Esophagus (tissue), 2 donors: ENCODE measurements around the gene AGAP1. TPM values are rescaled to one million over a fixed set of nuclear protein-coding genes. Genes with fewer than 3 reads are reported as not detected.

Experiments
- H3K27ac ChIP-seq, 2 donors: one replicate each; pipeline ENCODE4 v1.5.1; 2013; ENCODE audit warnings: low read depth in 2 of 2, mild to moderate bottlenecking in 2 of 2, inconsistent platforms in 1 of 2, low read length in 1 of 2, moderate library complexity in 1 of 2
- H3K27me3 ChIP-seq, 2 donors: one replicate each; pipeline ENCODE4 v1.6.1; 2013; ENCODE audit warnings: low read length in 2 of 2, control low read depth in 1 of 2, mild to moderate bottlenecking in 1 of 2; ENCODE audit not compliant: insufficient read depth in 2 of 2, control insufficient read depth in 1 of 2
- H3K36me3 ChIP-seq, 2 donors: one replicate each; pipeline ENCODE4 v1.6.1; 2013; ENCODE audit warnings: low read length in 1 of 2; ENCODE audit not compliant: control insufficient read depth in 2 of 2, insufficient read depth in 2 of 2
- H3K4me1 ChIP-seq, 2 donors: one replicate each; pipeline ENCODE4 v1.6.1; 2013; ENCODE audit warnings: low read length in 1 of 2; ENCODE audit not compliant: control insufficient read depth in 2 of 2, insufficient read depth in 2 of 2
- H3K4me3 ChIP-seq, 2 donors: one replicate each; pipeline ENCODE4 v1.5.1; 2013; ENCODE audit warnings: low read length in 2 of 2, mild to moderate bottlenecking in 2 of 2, low read depth in 1 of 2, moderate library complexity in 1 of 2
- H3K9me3 ChIP-seq, 2 donors: one replicate each; pipeline ENCODE4 v1.6.1; 2013; ENCODE audit warnings: mild to moderate bottlenecking in 2 of 2, low read depth in 1 of 2, low read length in 1 of 2, moderate library complexity in 1 of 2; ENCODE audit not compliant: control insufficient read depth in 2 of 2, insufficient read depth in 1 of 2
- WGBS, 2 donors: extraction: QIAGEN DNeasy Blood & Tissue Kit; methylation state at CpG; one replicate each; pipeline ENCODE4 v1.1.7; 2013; 5-methylcytosine and 5-hydroxymethylcytosine counted together
- polyA plus RNA-seq, 2 donors: library from polyadenylated mRNA; stranded (reverse); fragments of 200-250 nt; gene quantifications; one replicate each; pipeline ENCODE4 v1.2.3, GENCODE V29; 2013
- donor health status: healthy with polysubstance abuse.
- donor health status: Bipolar disorder and iron deficiency.

AGAP1 gene
- polyA plus RNA-seq, 2 donors, result 4.9 TPM

DNA sequence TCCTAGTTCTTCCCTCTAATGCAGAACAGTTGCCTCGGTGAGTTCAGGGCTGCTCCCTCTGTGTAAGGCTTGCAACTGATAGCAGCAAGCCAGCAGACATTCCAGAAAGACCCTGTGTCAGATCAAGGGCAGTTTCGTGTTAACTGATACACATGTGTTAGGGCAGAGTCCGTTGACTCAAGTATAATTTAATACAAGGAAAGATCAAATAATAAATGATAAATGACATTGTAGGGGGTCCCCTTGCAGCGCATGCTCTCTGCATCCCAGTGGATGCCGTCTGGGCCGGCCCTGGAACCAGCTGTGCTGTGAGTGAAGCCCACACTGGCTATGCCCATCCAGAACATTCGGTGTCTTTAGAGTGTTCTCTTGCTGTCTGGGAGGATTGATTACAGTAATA, 180.3 kb downstream of the AGAP1 start:
- no peak overlapping the region for H3K27ac ChIP-seq
- H3K9me3 ChIP-seq, result peaks cover 0 to 1% of the 10 kb centered on the region in 2 donors
- H3K27me3 ChIP-seq, result peaks cover 0 to 3% of the 10 kb centered on the region in 2 donors
- H3K4me3 ChIP-seq, result no peak overlapping the region
- H3K4me1 ChIP-seq, result peaks cover 0 to 15% of the 10 kb centered on the region in 2 donors
- H3K36me3 ChIP-seq, result no peaks in the 10 kb centered on the region
- 60 to 66% methylated on average over 7 of the region's 7 CpGs for WGBS, 2 donors

DNA sequence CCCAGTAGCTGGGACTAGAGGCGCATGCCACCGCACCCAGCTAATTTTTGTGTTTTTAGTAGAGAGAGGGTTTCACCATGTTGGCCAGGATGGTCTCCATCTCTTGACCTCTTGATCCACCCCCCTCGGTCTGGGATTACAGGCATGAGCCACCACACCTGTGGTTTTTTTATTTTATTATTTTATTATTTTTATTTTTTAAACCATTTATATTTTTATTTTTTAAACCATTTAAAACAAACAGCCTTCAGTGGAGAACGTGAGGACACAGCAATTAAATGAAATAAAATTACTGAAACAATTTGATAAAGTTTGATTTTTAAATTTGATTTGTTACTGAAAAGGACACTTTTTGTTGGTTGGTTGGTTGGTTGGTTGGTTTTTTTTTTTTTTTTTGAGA, 181.0 kb downstream of the AGAP1 start:
- Histone ChIP-seq H3K4me1 (peaks cover 0 to 15% of the 10 kb centered on the region in 2 donors), H3K4me3 (no peak overlapping the region), H3K27me3 (peaks cover 0 to 3% of the 10 kb centered on the region in 2 donors), H3K9me3 (no peaks in the 10 kb centered on the region), H3K27ac (no peak overlapping the region), H3K36me3 (no peaks in the 10 kb centered on the region)
- WGBS, 2 donors, result 92 to 94% methylated on average over 4 of the region's 4 CpGs

DNA sequence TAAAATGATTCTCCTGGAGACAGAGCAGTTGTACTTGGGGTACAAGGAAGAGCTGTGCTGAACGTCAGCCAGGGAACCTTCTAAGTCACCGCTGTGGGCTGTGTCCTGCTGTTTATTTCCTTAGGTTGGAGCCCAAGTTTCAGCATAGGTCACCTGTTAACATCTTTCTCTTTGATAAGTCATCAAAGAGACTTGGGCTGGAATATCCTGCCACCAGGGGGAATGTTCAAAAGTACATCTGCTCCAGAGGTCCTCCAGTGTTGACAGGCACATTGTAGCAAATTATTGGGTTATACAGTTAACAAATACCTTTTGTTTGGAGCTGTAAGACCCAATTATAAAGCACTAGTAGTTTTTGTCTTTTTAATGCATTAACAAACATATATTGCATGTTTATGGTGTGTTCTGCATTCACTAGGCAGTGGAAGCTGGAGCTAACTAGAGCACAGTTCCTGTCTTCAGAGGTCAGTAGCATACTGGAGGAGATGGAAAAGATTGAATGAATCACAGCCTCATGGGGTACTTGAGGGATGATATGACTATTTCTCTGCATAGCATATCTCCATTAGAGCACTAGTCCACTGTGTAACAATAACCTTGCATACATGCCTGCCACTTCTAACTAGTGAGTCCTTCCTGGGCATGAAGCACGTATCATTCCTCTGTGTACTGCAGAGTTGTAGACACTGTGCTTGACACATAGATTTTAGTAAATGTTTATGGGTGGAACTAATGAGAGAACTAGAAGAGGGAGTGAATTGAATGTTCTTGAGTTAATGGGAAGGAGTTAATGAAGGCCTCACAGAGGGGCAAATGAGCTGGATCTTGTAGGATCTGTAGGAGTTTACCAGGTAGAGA, 182.1 kb downstream of the AGAP1 start:
- Histone ChIP-seq H3K36me3 (no peaks in the 10 kb centered on the region), H3K4me1 (peaks cover 0 to 5% of the 10 kb centered on the region in 2 donors), H3K27me3 (no peaks in the 10 kb centered on the region), H3K27ac (no peak overlapping the region), H3K9me3 (no peaks in the 10 kb centered on the region), H3K4me3 (no peak overlapping the region)
- 81 to 88% methylated on average over 3 of the region's 3 CpGs for WGBS, 2 donors

DNA sequence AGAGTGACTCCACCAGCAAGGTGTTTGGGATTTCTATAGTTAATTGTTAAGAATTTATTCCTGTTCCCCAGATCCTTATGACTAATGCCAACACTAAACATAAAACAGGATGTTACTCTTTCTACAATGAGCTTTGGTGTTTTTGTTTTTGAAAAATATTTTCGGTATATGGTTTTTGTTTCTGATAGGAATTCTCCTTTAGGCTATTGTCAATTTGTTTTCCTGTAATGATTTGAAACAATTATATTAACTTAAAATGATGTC, 182.6 kb downstream of the AGAP1 start:
- H3K4me1 ChIP-seq, result peaks cover 0 to 2% of the 10 kb centered on the region in 2 donors
- H3K4me3 ChIP-seq, result no peak overlapping the region
- H3K36me3 ChIP-seq, result no peaks in the 10 kb centered on the region
- H3K27ac ChIP-seq, result no peak overlapping the region
- H3K9me3 ChIP-seq, result no peaks in the 10 kb centered on the region
- WGBS, 2 donors, result 75 to 80% methylated on average over 1 of the region's 1 CpG
- H3K27me3 ChIP-seq, result no peaks in the 10 kb centered on the region

DNA sequence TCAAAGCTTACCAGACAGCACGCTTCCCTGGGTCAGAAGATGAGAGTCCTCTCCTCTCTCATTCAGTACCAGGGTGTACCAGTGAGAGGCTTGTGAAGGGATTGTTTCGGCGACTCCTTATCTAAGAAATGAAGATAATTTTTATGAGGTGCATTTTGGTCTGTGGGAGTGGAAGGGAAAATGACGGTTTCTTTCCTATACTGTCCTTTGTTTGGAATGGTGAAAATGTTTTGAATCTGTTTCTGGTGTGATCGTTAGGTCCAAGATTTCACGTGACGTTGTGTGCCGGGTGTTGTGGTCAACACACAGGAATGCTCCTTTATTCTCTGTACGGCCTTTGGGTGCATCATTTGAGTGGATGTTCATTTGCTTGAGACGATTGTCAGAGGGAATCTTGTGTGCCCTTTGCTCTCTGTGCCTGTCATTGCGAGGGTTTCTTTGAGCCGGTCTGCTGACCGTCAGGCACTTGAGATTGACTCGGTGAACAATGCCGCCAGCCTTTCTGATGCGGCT, 183.5 kb downstream of the AGAP1 start:
- WGBS, 2 donors, result 83 to 93% methylated on average over 16 of the region's 16 CpGs
- Histone ChIP-seq H3K27me3 (no peaks in the 10 kb centered on the region), H3K4me1 (peaks cover 0 to 2% of the 10 kb centered on the region in 2 donors), H3K4me3 (no peak overlapping the region), H3K36me3 (no peaks in the 10 kb centered on the region), H3K9me3 (no peaks in the 10 kb centered on the region), H3K27ac (no peak overlapping the region)

DNA sequence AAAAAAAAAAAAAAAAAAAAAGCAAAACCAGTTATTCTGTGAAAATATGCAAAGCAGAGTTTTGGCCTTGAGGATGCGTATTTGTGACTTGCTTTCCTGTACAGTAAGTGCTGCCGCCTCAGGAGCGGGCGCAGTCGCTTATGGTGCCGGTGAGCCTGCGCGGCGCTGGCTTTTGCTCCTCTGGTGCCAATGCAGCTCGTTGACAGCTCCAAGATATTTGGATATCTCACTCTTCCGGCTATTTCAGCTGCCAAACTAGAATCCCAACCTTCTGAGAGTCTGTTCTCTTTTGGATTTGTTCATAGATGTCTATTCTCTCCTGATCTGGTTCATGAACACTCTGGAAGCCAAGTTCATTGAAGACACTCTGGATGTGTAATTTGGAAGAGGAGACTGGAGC, 184.1 kb downstream of the AGAP1 start:
- H3K27me3 ChIP-seq, result no peaks in the 10 kb centered on the region
- no peaks in the 10 kb centered on the region for H3K9me3 ChIP-seq
- 95% methylated on average over 11 of the region's 11 CpGs for WGBS, 2 donors

DNA sequence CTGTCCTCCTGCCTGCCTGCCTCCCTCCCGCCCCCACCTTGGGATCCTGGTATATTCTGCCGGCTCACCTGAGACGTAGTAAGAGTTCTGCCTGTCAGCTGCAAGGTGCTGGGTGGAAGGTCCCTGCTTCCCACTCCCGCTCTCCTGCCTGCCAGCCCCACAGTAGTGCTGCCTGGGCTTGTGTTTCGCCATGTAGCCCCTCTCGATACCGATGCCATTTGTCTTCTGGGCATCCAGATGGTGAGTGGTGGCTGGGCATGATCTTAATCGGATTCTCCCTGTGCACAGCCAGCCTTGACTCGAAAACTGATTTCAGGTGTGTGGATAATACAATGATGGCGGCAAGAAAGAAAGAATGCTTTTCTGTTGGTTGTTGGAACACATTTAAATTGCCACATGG, 184.9 kb downstream of the AGAP1 start:
- H3K27ac ChIP-seq, result no peak overlapping the region
- H3K4me1 ChIP-seq, result peaks cover 0 to 2% of the 10 kb centered on the region in 2 donors
- no peaks in the 10 kb centered on the region for H3K27me3 ChIP-seq
- H3K36me3 ChIP-seq, result no peaks in the 10 kb centered on the region
- no peaks in the 10 kb centered on the region for H3K9me3 ChIP-seq
- no peak overlapping the region for H3K4me3 ChIP-seq
- WGBS, 2 donors, result 88 to 93% methylated on average over 10 of the region's 10 CpGs

More for the DNA sequence above, 184.1 kb downstream of the AGAP1 start:
- no peaks in the 10 kb centered on the region for H3K36me3 ChIP-seq
- peaks cover 0 to 2% of the 10 kb centered on the region in 2 donors for H3K4me1 ChIP-seq
- H3K27ac ChIP-seq, result no peak overlapping the region
- H3K4me3 ChIP-seq, result no peak overlapping the region

DNA sequence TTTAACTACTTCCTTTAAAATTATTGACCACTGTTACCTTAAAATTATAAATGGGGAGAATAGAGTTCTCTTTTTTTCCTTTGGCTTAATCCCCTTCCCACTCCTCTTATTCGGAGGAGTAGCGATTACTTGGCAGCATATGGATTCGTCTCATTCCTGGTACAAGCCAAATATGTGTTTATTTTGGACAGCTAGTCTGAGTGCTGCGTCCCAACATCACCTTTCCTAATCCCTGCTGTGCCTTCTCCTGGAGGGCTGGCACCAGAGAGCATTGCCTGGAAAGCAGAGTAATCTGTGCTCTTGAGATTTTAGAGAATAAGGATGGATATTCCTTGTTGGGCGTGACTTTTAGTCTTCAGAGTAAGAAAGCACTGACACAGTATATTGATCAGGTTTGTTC, 185.6 kb downstream of the AGAP1 start:
- WGBS, 2 donors, result 32 to 54% methylated on average over 5 of the region's 5 CpGs
- no peaks in the 10 kb centered on the region for H3K36me3 ChIP-seq
- no peak overlapping the region for H3K27ac ChIP-seq
- H3K4me1 ChIP-seq, result peaks cover 0 to 2% of the 10 kb centered on the region in 2 donors
- no peaks in the 10 kb centered on the region for H3K9me3 ChIP-seq
- no peak overlapping the region for H3K4me3 ChIP-seq
- no peaks in the 10 kb centered on the region for H3K27me3 ChIP-seq

DNA sequence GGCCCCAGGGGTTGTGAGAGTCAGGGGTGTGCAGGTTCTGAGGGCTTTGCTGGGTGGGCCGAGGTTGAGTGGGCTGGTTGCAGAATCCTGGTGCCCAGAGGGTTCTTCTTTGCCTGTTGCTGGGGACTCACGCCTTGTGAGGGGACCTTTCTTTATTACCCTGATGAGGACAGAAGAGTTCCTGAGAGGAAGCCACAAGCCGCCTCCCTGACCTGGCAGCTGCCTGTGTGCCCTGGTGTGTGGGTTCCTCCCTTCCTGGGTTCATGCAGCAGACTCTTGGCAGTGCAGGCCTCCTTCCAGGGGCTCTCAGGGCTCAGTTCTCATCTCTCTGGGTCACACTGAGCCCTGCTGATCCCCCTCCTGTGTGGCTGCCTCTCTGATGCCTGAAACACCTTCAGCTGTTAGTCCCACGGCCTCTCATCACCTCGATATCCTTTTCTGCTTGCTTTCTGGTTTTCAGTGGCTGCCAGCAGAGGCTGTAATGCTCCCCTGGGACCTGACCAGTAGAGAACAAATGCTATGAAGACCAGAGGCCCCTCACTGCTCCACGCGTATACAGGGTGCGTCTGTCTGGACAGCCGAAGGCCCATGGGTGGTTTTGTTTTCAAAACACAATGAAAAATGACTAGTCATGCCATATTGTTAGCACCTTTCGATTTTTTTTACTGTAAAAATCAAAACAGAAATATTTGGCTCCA, 191.3 kb downstream of the AGAP1 start:
- Histone ChIP-seq H3K36me3 (no peaks in the 10 kb centered on the region), H3K4me3 (no peak overlapping the region), H3K4me1 (peaks cover 2 to 4% of the 10 kb centered on the region in 2 donors), H3K9me3 (peaks cover 0 to 5% of the 10 kb centered on the region in 2 donors), H3K27me3 (no peaks in the 10 kb centered on the region), H3K27ac (no peak overlapping the region)
- 75 to 78% methylated on average over 10 of the region's 10 CpGs for whole genome bisulfite sequencing, 2 donors
